DMS153 treated with DMSO at 0.1 percent for 48 hours (cell line): ENCODE data around the gene CCDC9B.

Experiments used
- DNase-seq: peaks from one replicate; lab custom pipeline; 2025; ENCODE audit not compliant: unreplicated experiment; lab: John Stamatoyannopoulos, UW

The CCDC9B gene

GRCh38 chr15:40365624-40366456 lies 25.1 kb upstream of the CCDC9B start:
- DNase-seq: no peak

GRCh38 chr15:40365016-40365415 lies 24.3 kb upstream of the CCDC9B start:
- DNase-seq: no peak

GRCh38 chr15:40364251-40364650 lies 23.5 kb upstream of the CCDC9B start:
- DNase-seq: no peak

- DNase-seq: no peak
Observed at GRCh38 chr15:40363611-40364010, 22.9 kb upstream of the CCDC9B start.

- no peak for DNase-seq
Observed at GRCh38 chr15:40361640-40362039, 20.9 kb upstream of the CCDC9B start.

- no peak for DNase-seq
Observed at GRCh38 chr15:40360015-40360414, 19.3 kb upstream of the CCDC9B start.

GRCh38 chr15:40358471-40359353 lies 18.0 kb upstream of the CCDC9B start:
- no peak for DNase-seq

- DNase-seq: peak; percentile 17
Observed at GRCh38 chr15:40357723-40358470, 17.2 kb upstream of the CCDC9B start, which contains the start of gene DISP2. Gene DISP2, plus strand, starts transcription at chr15:40358219. Its CDS starts 103 bp downstream, at chr15:40358322.

- DNase-seq: no peak
Observed at GRCh38 chr15:40357246-40357645, 16.5 kb upstream of the CCDC9B start.

- DNase-seq: no peak
Observed at GRCh38 chr15:40355976-40356585, 15.3 kb upstream of the CCDC9B start.

GRCh38 chr15:40354408-40355171 lies 13.9 kb upstream of the CCDC9B start:
- no peak for DNase-seq

- no peak for DNase-seq
Observed at GRCh38 chr15:40353697-40354096, 13.0 kb upstream of the CCDC9B start.

GRCh38 chr15:40352281-40352901 lies 11.7 kb upstream of the CCDC9B start:
- DNase-seq: no peak

GRCh38 chr15:40349163-40349562 lies 8.4 kb upstream of the CCDC9B start:
- DNase-seq: no peak

- no peak for DNase-seq
Observed at GRCh38 chr15:40348474-40348870, 7.7 kb upstream of the CCDC9B start.

- no peak for DNase-seq
Observed at GRCh38 chr15:40347559-40348473, 7.1 kb upstream of the CCDC9B start.

GRCh38 chr15:40346579-40347558 lies 6.1 kb upstream of the CCDC9B start:
- DNase-seq: no peak
